GM19099 (cell line): ENCODE results near the gene CITED2.

ENCODE experiments used
- POLR2A ChIP-seq: IDR thresholded peaks from 3 replicates; pipeline ENCODE4 v1.6.1; 2011; ENCODE audit warnings: low read depth; ENCODE audit not compliant: insufficient read length; ENCODE audit errors: extremely low read depth

The CITED2 gene

GRCh38 chr6:139355777-139356445 lies 18.5 kb downstream of the CITED2 start:
- TF ChIP-seq POLR2A: no peak

- TF ChIP-seq POLR2A: no peak
These were observed 19.3 kb downstream of the CITED2 start for GRCh38 chr6:139355172-139355571.

GRCh38 chr6:139354189-139354588 lies 20.3 kb downstream of the CITED2 start:
- TF ChIP-seq POLR2A: no peak

- no peak for TF ChIP-seq POLR2A
These were observed 24.9 kb downstream of the CITED2 start for GRCh38 chr6:139349464-139350020.

GRCh38 chr6:139346392-139346791 lies 28.1 kb downstream of the CITED2 start:
- no peak for TF ChIP-seq POLR2A

- no peak for TF ChIP-seq POLR2A
These were observed 30.1 kb downstream of the CITED2 start for GRCh38 chr6:139344186-139344963.

- TF ChIP-seq POLR2A: no peak
These were observed 31.2 kb downstream of the CITED2 start for GRCh38 chr6:139343052-139343750.

- TF ChIP-seq POLR2A: no peak
These were observed 33.4 kb downstream of the CITED2 start for GRCh38 chr6:139341060-139341459.

GRCh38 chr6:139338795-139339194 lies 35.7 kb downstream of the CITED2 start:
- TF ChIP-seq POLR2A: no peak

GRCh38 chr6:139337830-139338229 lies 36.6 kb downstream of the CITED2 start:
- TF ChIP-seq POLR2A: no peak

- TF ChIP-seq POLR2A: no peak
These were observed 37.4 kb downstream of the CITED2 start for GRCh38 chr6:139337001-139337400.

- no peak for TF ChIP-seq POLR2A
These were observed 38.0 kb downstream of the CITED2 start for GRCh38 chr6:139336488-139336887.

- TF ChIP-seq POLR2A: no peak
These were observed 38.8 kb downstream of the CITED2 start for GRCh38 chr6:139335447-139336210.

- TF ChIP-seq POLR2A: no peak
These were observed 39.5 kb downstream of the CITED2 start for GRCh38 chr6:139334806-139335446.
